Astrocyte (in vitro differentiated cells and primary cell): ENCODE results near the gene CNOT4. TPM values are rescaled to one million over a fixed set of nuclear protein-coding genes. Genes with fewer than 3 reads are reported as not detected.

Experiments
- DNase-seq: peaks from one replicate; pipeline ENCODE4 v3.0.0-alpha.2; 2010; ENCODE audit warnings: low read depth
- FAIRE-seq: peaks from 2 replicates; lab custom pipeline; 2011; peaks lifted over from hg19 to GRCh38; lab: Jason Lieb, UNC
- H2AFZ ChIP-seq: 2 replicates; pipeline ENCODE4 v1.6.0; 2012; ENCODE audit warnings: low read depth, low read length, inconsistent platforms
- H3K27ac ChIP-seq: 2 replicates; pipeline ENCODE4 v1.5.1; 2011; ENCODE audit warnings: low read depth, low read length, inconsistent platforms
- H3K27me3 ChIP-seq: 2 replicates; pipeline ENCODE4 v1.6.0; 2011; ENCODE audit warnings: low read length, inconsistent platforms; ENCODE audit not compliant: insufficient read depth
- H3K36me3 ChIP-seq: 2 replicates; pipeline ENCODE4 v1.5.1; 2011; ENCODE audit warnings: low read length, inconsistent platforms; ENCODE audit not compliant: insufficient read depth
- H3K4me1 ChIP-seq: 2 replicates; pipeline ENCODE4 v1.5.1; 2011; ENCODE audit warnings: low read length, inconsistent platforms; ENCODE audit not compliant: insufficient read depth
- H3K4me2 ChIP-seq: 2 replicates; pipeline ENCODE4 v1.6.0; 2012; ENCODE audit warnings: low read length, inconsistent platforms
- H3K4me3 ChIP-seq: 2 replicates; pipeline ENCODE4 v1.5.1; 2011; ENCODE audit warnings: low read depth, mild to moderate bottlenecking, low read length, inconsistent platforms; ENCODE audit not compliant: insufficient read depth
- H3K79me2 ChIP-seq: 2 replicates; pipeline ENCODE4 v1.6.0; 2012; ENCODE audit warnings: mild to moderate bottlenecking, low read length, inconsistent platforms; ENCODE audit not compliant: insufficient read depth
- H3K9ac ChIP-seq: 2 replicates; pipeline ENCODE4 v1.6.0; 2012; ENCODE audit warnings: mild to moderate bottlenecking, low read length, inconsistent platforms
- H3K9me3 ChIP-seq: 2 replicates; pipeline ENCODE4 v1.5.1; 2012; ENCODE audit warnings: low read depth, mild to moderate bottlenecking, low read length, inconsistent platforms; ENCODE audit not compliant: insufficient read depth
- H4K20me1 ChIP-seq: 2 replicates; pipeline ENCODE4 v1.6.0; 2012; ENCODE audit warnings: low read length, inconsistent platforms; ENCODE audit not compliant: insufficient read depth
- H3K27ac Mint-ChIP-seq: one replicate; pipeline ENCODE4 v1.8.0; 2021; ENCODE audit warnings: mild to moderate bottlenecking, mixed read lengths; ENCODE audit not compliant: unreplicated experiment
- H3K27me3 Mint-ChIP-seq: one replicate; pipeline ENCODE4 v1.8.0; 2021; ENCODE audit warnings: low read depth, mixed read lengths; ENCODE audit not compliant: unreplicated experiment
- H3K36me3 Mint-ChIP-seq: one replicate; pipeline ENCODE4 v1.8.0; 2021; ENCODE audit warnings: low read depth, mixed read lengths; ENCODE audit not compliant: unreplicated experiment
- H3K4me1 Mint-ChIP-seq: one replicate; pipeline ENCODE4 v1.8.0; 2021; ENCODE audit warnings: low read depth, mixed read lengths; ENCODE audit not compliant: unreplicated experiment
- H3K4me3 Mint-ChIP-seq: one replicate; pipeline ENCODE4 v1.8.0; 2021; ENCODE audit warnings: mild to moderate bottlenecking, moderate library complexity, mixed read lengths; ENCODE audit not compliant: unreplicated experiment
- H3K9me3 Mint-ChIP-seq: one replicate; pipeline ENCODE4 v1.8.0; 2021; ENCODE audit warnings: mild to moderate bottlenecking, mixed read lengths; ENCODE audit not compliant: unreplicated experiment
- EZH2 ChIP-seq: IDR thresholded peaks from 2 replicates; pipeline ENCODE4 v1.6.1; 2012; ENCODE audit warnings: mild to moderate bottlenecking, low read length, inconsistent platforms; ENCODE audit not compliant: insufficient read depth
- total RNA-seq: library from RNA; stranded (reverse); gene quantifications from 2 replicates; pipeline ENCODE4 v1.2.1, GENCODE V29; 2021
- TF ChIP-seq, protein P1 (sequence below): IDR thresholded peaks from 2 replicates; pipeline ENCODE4 v1.5.1; 2011; ENCODE audit warnings: low read depth, mild to moderate bottlenecking, inconsistent platforms, low read length, moderate library complexity; ENCODE audit not compliant: insufficient read depth

CNOT4 gene
- total RNA-seq, 1 donor from 2014 or later, result 24.9 TPM

DNA sequence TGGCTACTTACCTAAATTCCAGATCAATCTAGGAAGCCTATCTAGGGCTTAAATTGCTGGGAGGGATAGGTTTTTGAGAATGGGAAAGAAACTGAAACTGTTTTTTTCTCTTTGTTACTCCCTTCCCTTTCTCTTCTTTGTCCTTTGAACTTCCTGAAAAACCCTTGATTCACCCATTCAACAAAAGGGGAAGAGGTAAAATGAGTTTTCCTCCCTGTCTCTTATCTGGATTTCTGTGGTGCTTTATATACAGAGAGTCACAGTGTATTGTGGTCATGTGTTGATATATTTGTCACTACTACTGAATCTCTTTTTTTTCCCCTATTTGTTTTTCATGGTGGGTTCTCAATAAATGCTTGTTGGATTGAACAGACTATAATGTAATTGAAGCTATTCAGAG lies 28.0 kb upstream of the CNOT4 start:
- peaks cover 1% of the 10 kb centered on the region for H3K9me3 Mint-ChIP-seq
- H3K27me3 Mint-ChIP-seq, result no peaks in the 10 kb centered on the region
- Histone ChIP-seq H3K4me1 (no peaks in the 10 kb centered on the region), H3K27me3 (peaks cover 5% of the 10 kb centered on the region), H3K4me2 (no peak overlapping the region), H3K9me3 (no peaks in the 10 kb centered on the region), H4K20me1 (no peaks in the 10 kb centered on the region), H3K79me2 (no peaks in the 10 kb centered on the region), H3K27ac (no peak overlapping the region), H3K36me3 (no peaks in the 10 kb centered on the region), H2AFZ (no peak overlapping the region), H3K4me3 (no peak overlapping the region), H3K9ac (no peak overlapping the region)
- no peak for DNase-seq
- H3K4me3 Mint-ChIP-seq, result no peak overlapping the region
- no peak for FAIRE-seq
- TF ChIP-seq EZH2, result no peak
- TF ChIP-seq, protein P1, sequence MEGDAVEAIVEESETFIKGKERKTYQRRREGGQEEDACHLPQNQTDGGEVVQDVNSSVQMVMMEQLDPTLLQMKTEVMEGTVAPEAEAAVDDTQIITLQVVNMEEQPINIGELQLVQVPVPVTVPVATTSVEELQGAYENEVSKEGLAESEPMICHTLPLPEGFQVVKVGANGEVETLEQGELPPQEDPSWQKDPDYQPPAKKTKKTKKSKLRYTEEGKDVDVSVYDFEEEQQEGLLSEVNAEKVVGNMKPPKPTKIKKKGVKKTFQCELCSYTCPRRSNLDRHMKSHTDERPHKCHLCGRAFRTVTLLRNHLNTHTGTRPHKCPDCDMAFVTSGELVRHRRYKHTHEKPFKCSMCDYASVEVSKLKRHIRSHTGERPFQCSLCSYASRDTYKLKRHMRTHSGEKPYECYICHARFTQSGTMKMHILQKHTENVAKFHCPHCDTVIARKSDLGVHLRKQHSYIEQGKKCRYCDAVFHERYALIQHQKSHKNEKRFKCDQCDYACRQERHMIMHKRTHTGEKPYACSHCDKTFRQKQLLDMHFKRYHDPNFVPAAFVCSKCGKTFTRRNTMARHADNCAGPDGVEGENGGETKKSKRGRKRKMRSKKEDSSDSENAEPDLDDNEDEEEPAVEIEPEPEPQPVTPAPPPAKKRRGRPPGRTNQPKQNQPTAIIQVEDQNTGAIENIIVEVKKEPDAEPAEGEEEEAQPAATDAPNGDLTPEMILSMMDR, result no peak
- no peak overlapping the region for H3K27ac Mint-ChIP-seq
- no peaks in the 10 kb centered on the region for H3K36me3 Mint-ChIP-seq
- H3K4me1 Mint-ChIP-seq, result no peaks in the 10 kb centered on the region

DNA sequence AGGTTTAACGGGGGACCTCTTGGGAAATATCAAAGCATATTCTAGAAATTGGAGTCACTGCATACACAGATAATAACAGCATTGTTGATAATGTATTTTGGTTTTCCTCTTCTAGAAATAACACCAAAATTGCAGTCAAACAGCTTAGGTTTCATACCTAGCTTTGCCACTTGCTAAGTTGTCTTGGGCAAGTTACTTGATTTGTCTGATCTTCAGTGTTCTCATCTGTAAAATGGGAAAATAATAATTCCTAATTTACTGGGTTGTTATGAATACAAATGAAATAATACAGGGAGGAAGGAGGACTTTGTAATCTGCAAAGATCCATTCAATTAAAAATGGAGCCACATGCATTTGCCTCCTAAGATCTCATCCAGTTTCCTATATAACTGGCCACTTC lies 27.6 kb upstream of the CNOT4 start:
- TF ChIP-seq EZH2, result no peak
- no peaks in the 10 kb centered on the region for H3K4me1 Mint-ChIP-seq
- DNase-seq (no peak), FAIRE-seq (no peak)
- no peak overlapping the region for H3K4me2 ChIP-seq
- peaks cover 5% of the 10 kb centered on the region for H3K27me3 ChIP-seq
- no peaks in the 10 kb centered on the region for H3K27me3 Mint-ChIP-seq
- H3K4me1 ChIP-seq, result no peaks in the 10 kb centered on the region
- H3K27ac Mint-ChIP-seq, result no peak overlapping the region
- H3K27ac ChIP-seq, result no peak overlapping the region
- H3K36me3 ChIP-seq, result no peaks in the 10 kb centered on the region
- H4K20me1 ChIP-seq, result no peaks in the 10 kb centered on the region
- no peak overlapping the region for H3K4me3 Mint-ChIP-seq
- no peaks in the 10 kb centered on the region for H3K9me3 ChIP-seq
- H3K79me2 ChIP-seq, result no peaks in the 10 kb centered on the region
- no peaks in the 10 kb centered on the region for H3K36me3 Mint-ChIP-seq
- H2AFZ ChIP-seq, result no peak overlapping the region
- no peak overlapping the region for H3K9ac ChIP-seq
- H3K4me3 ChIP-seq, result no peak overlapping the region
- H3K9me3 Mint-ChIP-seq, result peaks cover 1% of the 10 kb centered on the region

DNA sequence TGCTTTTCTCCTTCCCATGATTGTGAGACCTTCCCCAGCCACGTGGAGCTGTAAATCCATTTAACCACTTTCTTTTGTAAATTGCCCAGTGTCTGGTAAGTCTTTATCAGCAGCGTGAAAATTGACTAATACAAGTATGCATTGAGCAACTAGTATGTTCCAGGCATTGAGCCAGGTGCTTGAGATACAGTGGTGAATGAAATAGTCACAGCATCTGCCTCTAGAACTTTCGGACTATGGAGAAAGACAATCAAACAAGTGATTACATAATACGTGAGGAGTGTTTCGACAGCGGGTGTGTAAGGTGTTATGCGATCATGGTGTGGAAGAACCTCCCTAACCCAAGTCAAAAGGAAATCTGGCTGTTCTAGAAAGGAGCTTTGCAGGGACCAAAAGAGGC lies 26.2 kb upstream of the CNOT4 start:
- Mint-ChIP-seq H3K27me3 (no peaks in the 10 kb centered on the region), H3K36me3 (no peaks in the 10 kb centered on the region), H3K4me3 (no peak overlapping the region), H3K9me3 (peaks cover 3% of the 10 kb centered on the region), H3K4me1 (no peaks in the 10 kb centered on the region), H3K27ac (no peak overlapping the region)
- no peaks in the 10 kb centered on the region for H3K9me3 ChIP-seq
- H3K79me2 ChIP-seq, result no peaks in the 10 kb centered on the region
- peaks cover 8% of the 10 kb centered on the region for H3K27me3 ChIP-seq
- H4K20me1 ChIP-seq, result no peaks in the 10 kb centered on the region
- DNase-seq (peak; percentile 44), FAIRE-seq (no peak)
- TF ChIP-seq, protein P1, result no peak
- no peak for TF ChIP-seq EZH2
- no peak overlapping the region for H3K9ac ChIP-seq
- H3K27ac ChIP-seq, result no peak overlapping the region
- no peak overlapping the region for H3K4me2 ChIP-seq
- H3K36me3 ChIP-seq, result no peaks in the 10 kb centered on the region
- H3K4me3 ChIP-seq, result no peak overlapping the region
- no peaks in the 10 kb centered on the region for H3K4me1 ChIP-seq
- H2AFZ ChIP-seq, result no peak overlapping the region
